ENCODE measurements around the gene BST2. TPM values are rescaled to one million over a fixed set of nuclear protein-coding genes. Genes with fewer than 3 reads are reported as not detected.
A peak's percentile ranks its signal among the peaks of the same experiment; 100 is the strongest.

The BST2 gene
- total and polyA plus RNA-seq, 2 of the 8 experiments (the other 6 are each of a cell fraction or from before 2014, with no cell fraction given) = 18.1 to 72.8 TPM

- peak; percentile 36; the same call in 1 of the 2 replicates for TF ChIP-seq TBP (IDR thresholded peaks at IDR 0.05; ENCODE audit: low read depth, low read length)
- TF ChIP-seq SAP30 (IDR thresholded peaks at IDR 0.05; ENCODE audit: insufficient read depth, insufficient replicate concordance, low read length) = no peak
- TF ChIP-seq E2F6 (IDR thresholded peaks at IDR 0.05) = 0 out of 2 replicates have a peak, but pooled peaks have one; percentile 15
- peak; percentile 73 for TF ChIP-seq CEBPB (IDR thresholded peaks at IDR 0.05; ENCODE audit: low read depth, low read length)
Measured at GRCh38 chr19:17405250-17406045, at the start of gene BST2 (continued).

All from H1 (cell line).